Activated T-cell treated with anti-CD3 and anti-CD28 coated beads, Interleukin-2, amount 50 U/mL, for 4 hours (primary cell): ENCODE measurements around the gene RDH14. TPM values are rescaled to one million over a fixed set of nuclear protein-coding genes. Genes with fewer than 3 reads are reported as not detected.

ENCODE experiments used
- ATAC-seq, 2 donors: fragments of 200-7000 bp; cut with Tn5 transposase; one replicate each; pipeline ENCODE4 v1.10.0; 2021
- DNase-seq: peaks from one replicate; pipeline ENCODE4 v3.0.0-alpha.2; 2020
- H3K27me3 Mint-ChIP-seq: one replicate; pipeline ENCODE4 v1.8.0; 2021; ENCODE audit warnings: low read depth, mixed read lengths
- H3K36me3 Mint-ChIP-seq: one replicate; pipeline ENCODE4 v1.8.0; 2022; ENCODE audit warnings: mixed read lengths; ENCODE audit not compliant: insufficient read depth
- H3K4me1 Mint-ChIP-seq: one replicate; pipeline ENCODE4 v1.8.0; 2021; ENCODE audit warnings: low read depth, mixed read lengths
- H3K4me3 Mint-ChIP-seq: one replicate; pipeline ENCODE4 v1.8.0; 2021; ENCODE audit warnings: mild to moderate bottlenecking, moderate library complexity, mixed read lengths
- H3K9me3 Mint-ChIP-seq: one replicate; pipeline ENCODE4 v1.8.0; 2021; ENCODE audit warnings: mixed read lengths
- total RNA-seq, 3 donors: library from RNA; stranded (reverse); gene quantifications; one replicate each; pipeline ENCODE4 v1.2.1, GENCODE V29; 2021

The RDH14 gene
- total RNA-seq, 3 donors from 2014 or later = 14.6 to 17.9 (median 16.0) TPM

GRCh38 chr2:18550433-18550832, 10.0 kb downstream of the RDH14 start:
- DNase-seq = no peak
- ATAC-seq = no peak
- H3K9me3 Mint-ChIP-seq = no peaks in the 10 kb centered on the region
- H3K4me1 Mint-ChIP-seq = peaks cover 44% of the 10 kb centered on the region
- H3K27me3 Mint-ChIP-seq = no peaks in the 10 kb centered on the region
- H3K36me3 Mint-ChIP-seq = peaks cover 16% of the 10 kb centered on the region
- no peak overlapping the region for H3K4me3 Mint-ChIP-seq

- ATAC-seq (no peak), DNase-seq (no peak)
- Mint-ChIP-seq H3K4me3 (no peak overlapping the region), H3K36me3 (peaks cover 6% of the 10 kb centered on the region), H3K27me3 (no peaks in the 10 kb centered on the region), H3K9me3 (no peaks in the 10 kb centered on the region), H3K4me1 (peaks cover 44% of the 10 kb centered on the region)
These were observed 11.4 kb downstream of the RDH14 start for GRCh38 chr2:18549083-18549482.

- H3K9me3 Mint-ChIP-seq = no peaks in the 10 kb centered on the region
These were observed 11.8 kb downstream of the RDH14 start for GRCh38 chr2:18548621-18549020.

GRCh38 chr2:18546567-18546966, 13.9 kb downstream of the RDH14 start:
- no peaks in the 10 kb centered on the region for H3K27me3 Mint-ChIP-seq
- no peak for DNase-seq
- peaks cover 27% of the 10 kb centered on the region for H3K4me1 Mint-ChIP-seq
- no peak for ATAC-seq
- H3K4me3 Mint-ChIP-seq = no peak overlapping the region
- H3K9me3 Mint-ChIP-seq = no peaks in the 10 kb centered on the region
- peaks cover 4% of the 10 kb centered on the region for H3K36me3 Mint-ChIP-seq

More at GRCh38 chr2:18548621-18549020, 11.8 kb downstream of the RDH14 start:
- Mint-ChIP-seq H3K36me3 (peaks cover 6% of the 10 kb centered on the region), H3K4me1 (peaks cover 43% of the 10 kb centered on the region), H3K4me3 (no peak overlapping the region), H3K27me3 (no peaks in the 10 kb centered on the region)
- no peak for DNase-seq
- no peak for ATAC-seq

GRCh38 chr2:18545384-18545783, 15.1 kb downstream of the RDH14 start:
- no peak for DNase-seq
- H3K27me3 Mint-ChIP-seq = peaks cover 2% of the 10 kb centered on the region
- peaks cover 8% of the 10 kb centered on the region for H3K36me3 Mint-ChIP-seq
- H3K4me1 Mint-ChIP-seq = peaks cover 26% of the 10 kb centered on the region
- peak; percentile 78 to 83 for ATAC-seq
- H3K9me3 Mint-ChIP-seq = peaks cover 6% of the 10 kb centered on the region
- no peak overlapping the region for H3K4me3 Mint-ChIP-seq

- peaks cover 4% of the 10 kb centered on the region for H3K36me3 Mint-ChIP-seq
- H3K4me1 Mint-ChIP-seq = peaks cover 21% of the 10 kb centered on the region
- H3K27me3 Mint-ChIP-seq = peaks cover 2% of the 10 kb centered on the region
- H3K9me3 Mint-ChIP-seq = peaks cover 6% of the 10 kb centered on the region
- H3K4me3 Mint-ChIP-seq = no peak overlapping the region
- DNase-seq (no peak), ATAC-seq (no peak)
These were observed 16.3 kb downstream of the RDH14 start for GRCh38 chr2:18544171-18544570.

GRCh38 chr2:18540872-18541271, 19.6 kb downstream of the RDH14 start:
- Mint-ChIP-seq H3K36me3 (peaks cover 4% of the 10 kb centered on the region), H3K27me3 (peaks cover 5% of the 10 kb centered on the region), H3K4me3 (no peak overlapping the region), H3K4me1 (peaks cover 3% of the 10 kb centered on the region), H3K9me3 (peaks cover 6% of the 10 kb centered on the region)
- ATAC-seq (peak in 1 of 2 donors; percentile 58), DNase-seq (no peak)

GRCh38 chr2:18536697-18537096, 23.8 kb downstream of the RDH14 start:
- H3K4me1 Mint-ChIP-seq = no peaks in the 10 kb centered on the region
- ATAC-seq (no peak), DNase-seq (no peak)
- H3K27me3 Mint-ChIP-seq = peaks cover 8% of the 10 kb centered on the region
- H3K9me3 Mint-ChIP-seq = peaks cover 6% of the 10 kb centered on the region
- no peak overlapping the region for H3K4me3 Mint-ChIP-seq
- H3K36me3 Mint-ChIP-seq = peaks cover 4% of the 10 kb centered on the region

GRCh38 chr2:18536100-18536499, 24.4 kb downstream of the RDH14 start:
- peaks cover 8% of the 10 kb centered on the region for H3K27me3 Mint-ChIP-seq
- ATAC-seq (no peak), DNase-seq (no peak)
- no peak overlapping the region for H3K4me3 Mint-ChIP-seq
- peaks cover 5% of the 10 kb centered on the region for H3K9me3 Mint-ChIP-seq
- H3K4me1 Mint-ChIP-seq = no peaks in the 10 kb centered on the region
- H3K36me3 Mint-ChIP-seq = peaks cover 4% of the 10 kb centered on the region

GRCh38 chr2:18531194-18531593, 29.3 kb downstream of the RDH14 start:
- H3K36me3 Mint-ChIP-seq = no peaks in the 10 kb centered on the region

GRCh38 chr2:18527822-18528221, 32.6 kb downstream of the RDH14 start:
- Mint-ChIP-seq H3K9me3 (no peaks in the 10 kb centered on the region), H3K27me3 (no peaks in the 10 kb centered on the region), H3K4me3 (no peak overlapping the region), H3K4me1 (no peaks in the 10 kb centered on the region), H3K36me3 (no peaks in the 10 kb centered on the region)
- ATAC-seq = no peak
- no peak for DNase-seq

More at GRCh38 chr2:18531194-18531593, 29.3 kb downstream of the RDH14 start:
- H3K4me3 Mint-ChIP-seq = no peak overlapping the region
- no peak for DNase-seq
- H3K9me3 Mint-ChIP-seq = no peaks in the 10 kb centered on the region
- ATAC-seq = no peak
- H3K4me1 Mint-ChIP-seq = no peaks in the 10 kb centered on the region
- peaks cover 6% of the 10 kb centered on the region for H3K27me3 Mint-ChIP-seq

- H3K27me3 Mint-ChIP-seq = no peaks in the 10 kb centered on the region
- H3K4me3 Mint-ChIP-seq = no peak overlapping the region
- DNase-seq = no peak
These were observed 33.1 kb downstream of the RDH14 start for GRCh38 chr2:18527326-18527725.

GRCh38 chr2:18526429-18526828, 34.0 kb downstream of the RDH14 start:
- no peaks in the 10 kb centered on the region for H3K27me3 Mint-ChIP-seq
- no peaks in the 10 kb centered on the region for H3K9me3 Mint-ChIP-seq
- H3K4me3 Mint-ChIP-seq = no peak overlapping the region
- no peaks in the 10 kb centered on the region for H3K4me1 Mint-ChIP-seq
- no peaks in the 10 kb centered on the region for H3K36me3 Mint-ChIP-seq
- DNase-seq (no peak), ATAC-seq (no peak)

More at GRCh38 chr2:18527326-18527725, 33.1 kb downstream of the RDH14 start:
- Mint-ChIP-seq H3K4me1 (no peaks in the 10 kb centered on the region), H3K9me3 (no peaks in the 10 kb centered on the region), H3K36me3 (no peaks in the 10 kb centered on the region)
- ATAC-seq = no peak

- no peaks in the 10 kb centered on the region for H3K9me3 Mint-ChIP-seq
- no peak overlapping the region for H3K4me3 Mint-ChIP-seq
- H3K36me3 Mint-ChIP-seq = no peaks in the 10 kb centered on the region
- H3K4me1 Mint-ChIP-seq = no peaks in the 10 kb centered on the region
- DNase-seq (no peak), ATAC-seq (no peak)
- H3K27me3 Mint-ChIP-seq = no peaks in the 10 kb centered on the region
These were observed 34.6 kb downstream of the RDH14 start for GRCh38 chr2:18525852-18526251.

- DNase-seq (no peak), ATAC-seq (no peak)
- Mint-ChIP-seq H3K27me3 (peaks cover 3% of the 10 kb centered on the region), H3K36me3 (no peaks in the 10 kb centered on the region), H3K9me3 (no peaks in the 10 kb centered on the region), H3K4me3 (no peak overlapping the region), H3K4me1 (no peaks in the 10 kb centered on the region)
These were observed 35.2 kb downstream of the RDH14 start for GRCh38 chr2:18525236-18525635.
